Breast epithelium (tissue), 3 donors: ENCODE measurements around the gene POGK.

Experiments used
- CTCF ChIP-seq, 3 donors: fragments of 450-650 bp; IDR thresholded peaks; one replicate each; pipeline ENCODE4 v1.5.1; 2016 to 2017; ENCODE audit warnings: antibody characterized with exemption in 3 of 3, mild to moderate bottlenecking in 3 of 3, moderate library complexity in 3 of 3
- POLR2A ChIP-seq: fragments of 450-650 bp; IDR thresholded peaks from one replicate; pipeline ENCODE4 v1.6.1; 2016; ENCODE audit warnings: antibody characterized with exemption, mild to moderate bottlenecking, moderate library complexity
- POLR2AphosphoS5 ChIP-seq, 3 donors: sonication (generic); formaldehyde crosslinking; IDR thresholded peaks; one replicate each; pipeline ENCODE4 v1.6.1; 2017; ENCODE audit warnings: antibody characterized with exemption in 3 of 3

GRCh38 chr1:166819974-166820373, 19.3 kb upstream of the POGK start:
- TF ChIP-seq POLR2AphosphoS5 (IDR thresholded peaks at IDR 0.05) = no peak
- no peak for TF ChIP-seq CTCF (IDR thresholded peaks at IDR 0.05)
- TF ChIP-seq POLR2A = no peak
